ENCODE data around the gene C6orf136. TPM values are rescaled to one million over a fixed set of nuclear protein-coding genes. Genes with fewer than 3 reads are reported as not detected.
A peak's percentile ranks its signal among the peaks of the same experiment; 100 is the strongest.

Gene C6orf136
- total and polyA plus RNA-seq, 9 of the 15 experiments (the other 6 are each of a cell fraction or from before 2014, with no cell fraction given), result 14.1 to 63.1 (median 18.4) TPM

- TF ChIP-seq, protein P1, sequence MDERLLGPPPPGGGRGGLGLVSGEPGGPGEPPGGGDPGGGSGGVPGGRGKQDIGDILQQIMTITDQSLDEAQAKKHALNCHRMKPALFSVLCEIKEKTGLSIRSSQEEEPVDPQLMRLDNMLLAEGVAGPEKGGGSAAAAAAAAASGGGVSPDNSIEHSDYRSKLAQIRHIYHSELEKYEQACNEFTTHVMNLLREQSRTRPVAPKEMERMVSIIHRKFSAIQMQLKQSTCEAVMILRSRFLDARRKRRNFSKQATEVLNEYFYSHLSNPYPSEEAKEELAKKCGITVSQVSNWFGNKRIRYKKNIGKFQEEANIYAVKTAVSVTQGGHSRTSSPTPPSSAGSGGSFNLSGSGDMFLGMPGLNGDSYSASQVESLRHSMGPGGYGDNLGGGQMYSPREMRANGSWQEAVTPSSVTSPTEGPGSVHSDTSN (CRISPR knock-in tag; IDR thresholded peaks at IDR 0.05; ENCODE audit: low read depth), result no peak
- TF ChIP-seq, protein P1 (tag; conservative IDR thresholded peaks at IDR 0.05; ENCODE audit: low read depth), result no peak
- TF ChIP-seq ZNF398 (CRISPR knock-in tag; IDR thresholded peaks at IDR 0.05), result no peak
- TF ChIP-seq ZNF717 (CRISPR knock-in tag; IDR thresholded peaks at IDR 0.05), result peak; percentile 92
- TF ChIP-seq, protein P2, sequence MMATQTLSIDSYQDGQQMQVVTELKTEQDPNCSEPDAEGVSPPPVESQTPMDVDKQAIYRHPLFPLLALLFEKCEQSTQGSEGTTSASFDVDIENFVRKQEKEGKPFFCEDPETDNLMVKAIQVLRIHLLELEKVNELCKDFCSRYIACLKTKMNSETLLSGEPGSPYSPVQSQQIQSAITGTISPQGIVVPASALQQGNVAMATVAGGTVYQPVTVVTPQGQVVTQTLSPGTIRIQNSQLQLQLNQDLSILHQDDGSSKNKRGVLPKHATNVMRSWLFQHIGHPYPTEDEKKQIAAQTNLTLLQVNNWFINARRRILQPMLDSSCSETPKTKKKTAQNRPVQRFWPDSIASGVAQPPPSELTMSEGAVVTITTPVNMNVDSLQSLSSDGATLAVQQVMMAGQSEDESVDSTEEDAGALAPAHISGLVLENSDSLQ (IDR thresholded peaks at IDR 0.05), result peak; percentile 78
- TF ChIP-seq ZNF280B (CRISPR knock-in tag; IDR thresholded peaks at IDR 0.05), result 0 out of 2 replicates have a peak, but pooled peaks have one; percentile 5
- peak; percentile 95 for TF ChIP-seq HEY1 (CRISPR knock-in tag; IDR thresholded peaks at IDR 0.05; ENCODE audit: borderline replicate concordance)
- no peak; the same call in 1 of the 2 replicates for TF ChIP-seq HES1 (IDR thresholded peaks at IDR 0.05; ENCODE audit: low read depth)
- TF ChIP-seq ELF2 (CRISPR knock-in tag; IDR thresholded peaks at IDR 0.05), result peak; percentile 67; the same call in 1 of the 2 replicates
- no peak for TF ChIP-seq ZNF764 (CRISPR knock-in tag; IDR thresholded peaks at IDR 0.05; ENCODE audit: low read depth)
- TF ChIP-seq MTF1 (CRISPR knock-in tag; IDR thresholded peaks at IDR 0.05; ENCODE audit: borderline replicate concordance), result 0 out of 2 replicates have a peak, but pooled peaks have one; percentile 6
- no peak for TF ChIP-seq BRCA1 (IDR thresholded peaks at IDR 0.05)
- TF ChIP-seq BRCA1 (CRISPR knock-in tag; IDR thresholded peaks at IDR 0.05), result no peak; the same call in 1 of the 2 replicates
- TF ChIP-seq ZNF561 (CRISPR knock-in tag; conservative IDR thresholded peaks at IDR 0.05), result 0 out of 2 replicates have a peak, but pooled peaks have one; percentile 43
- no peak for TF ChIP-seq ZNF785 (CRISPR knock-in tag; IDR thresholded peaks at IDR 0.05)
- TF ChIP-seq TEAD4 (IDR thresholded peaks at IDR 0.05; ENCODE audit: low read length), result peak; percentile 73
- TF ChIP-seq TEAD4 (CRISPR knock-in tag; IDR thresholded peaks at IDR 0.05; ENCODE audit: borderline replicate concordance), result no peak
- TF ChIP-seq SOX6 (IDR thresholded peaks at IDR 0.05), result peak; percentile 57
- TF ChIP-seq RBM22 (IDR thresholded peaks at IDR 0.05; ENCODE audit: low read depth, low read length, poor library complexity, severe bottlenecking), result peak; percentile 92
- TF ChIP-seq NUFIP1 (IDR thresholded peaks at IDR 0.05; ENCODE audit: partially characterized antibody), result peak; percentile 85
- no peak for TF ChIP-seq TFAM (CRISPR knock-in tag; conservative IDR thresholded peaks at IDR 0.05)
These were observed 29.9 kb upstream of the C6orf136 start, which contains the start of gene PPP1R10 (continued) for GRCh38 chr6:30616811-30617564.

All from K562 (cell line).